Activated CD4-positive, CD25-positive, alpha-beta regulatory T cell treated with anti-CD3 and anti-CD28 coated beads, Interleukin-2, amount 50 U/mL, for 24 hours (primary cell): ENCODE data around the gene UGT2A1.

Source experiments
- ATAC-seq, 2 donors: fragments of 150-1000 bp; cut with Tn5 transposase; one replicate each; pipeline ENCODE4 v1.10.0; 2021; ENCODE audit warnings: mild to moderate bottlenecking in 1 of 2, moderate library complexity in 1 of 2

UGT2A1 gene

DNA sequence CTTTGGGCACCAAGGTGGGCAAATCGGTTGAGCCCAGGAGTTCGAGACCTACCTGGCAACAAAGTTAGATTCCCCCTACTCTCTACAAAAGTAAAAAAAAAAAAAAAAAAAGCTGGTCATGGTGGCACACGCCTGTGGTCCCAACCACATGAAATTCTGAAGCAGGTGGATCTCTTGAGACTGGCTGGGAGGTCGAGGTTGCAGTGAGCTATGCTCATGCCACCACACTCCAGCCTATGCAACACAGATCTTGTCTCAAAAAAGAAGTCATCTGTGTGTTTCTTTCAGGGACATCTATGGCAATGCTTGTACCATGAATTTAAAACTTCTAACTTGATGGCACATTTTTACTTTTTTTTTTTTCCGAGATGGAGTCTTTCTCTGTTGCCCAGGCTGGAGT, 68.9 kb downstream of the UGT2A1 start:
- no peak for ATAC-seq

GRCh38 chr4:69583543-69583942, 69.5 kb downstream of the UGT2A1 start:
- no peak for ATAC-seq

- ATAC-seq = no peak
Measured at GRCh38 chr4:69577245-69577644, 75.8 kb downstream of the UGT2A1 start.

DNA sequence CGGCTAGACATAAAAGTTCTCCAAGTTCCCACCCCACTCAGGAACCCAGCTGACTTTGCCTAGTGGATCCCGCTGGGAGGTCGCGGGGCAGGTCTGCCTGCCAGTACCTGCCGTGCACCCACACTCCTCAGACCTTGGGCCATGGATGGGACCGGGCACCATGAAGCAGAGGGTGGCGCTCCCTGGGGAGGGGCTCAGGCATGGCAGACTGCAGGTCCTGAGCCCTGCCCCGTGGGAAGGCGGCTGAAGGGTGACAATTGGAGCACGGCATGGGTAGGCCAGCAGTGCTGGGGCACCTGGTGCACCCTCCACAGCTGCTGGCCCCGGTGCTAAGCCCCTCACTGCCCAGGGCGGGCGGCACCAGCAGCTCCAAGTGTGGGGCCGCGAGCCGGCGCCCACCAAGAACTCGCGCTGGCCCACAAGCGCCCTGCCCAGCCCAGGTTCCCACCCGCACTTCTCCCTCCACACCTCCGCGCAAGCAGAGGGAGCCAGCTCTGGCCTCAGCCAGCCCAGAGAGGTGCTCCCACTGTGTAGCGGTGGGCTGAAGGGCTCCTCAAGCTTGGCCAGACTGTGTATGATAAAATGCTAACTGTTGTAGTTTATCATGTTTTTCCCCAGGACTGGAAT, 76.7 kb downstream of the UGT2A1 start:
- no peak for ATAC-seq

- no peak for ATAC-seq
Measured at GRCh38 chr4:69568787-69569186, 84.3 kb downstream of the UGT2A1 start.

DNA sequence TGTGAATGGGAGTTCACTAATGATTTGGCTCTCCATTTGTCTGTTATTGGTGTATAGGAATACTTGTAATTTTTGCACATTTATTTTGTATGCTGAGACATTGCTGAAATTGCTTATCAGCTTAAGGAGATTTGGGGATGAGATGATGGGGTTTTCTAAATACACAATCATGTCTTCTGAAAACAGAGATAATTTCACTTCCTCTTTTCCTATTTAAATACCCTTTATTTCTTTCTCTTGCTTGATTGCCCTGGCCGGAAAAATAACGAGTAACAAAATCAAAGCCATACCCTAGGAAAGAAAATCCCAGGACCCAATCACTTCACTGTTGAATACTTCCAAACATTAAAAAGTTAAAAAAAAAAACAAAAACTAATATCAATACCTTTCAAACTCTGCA, 89.6 kb downstream of the UGT2A1 start:
- ATAC-seq = no peak

- no peak for ATAC-seq
Measured at GRCh38 chr4:69549651-69550050, 103.4 kb downstream of the UGT2A1 start.

DNA sequence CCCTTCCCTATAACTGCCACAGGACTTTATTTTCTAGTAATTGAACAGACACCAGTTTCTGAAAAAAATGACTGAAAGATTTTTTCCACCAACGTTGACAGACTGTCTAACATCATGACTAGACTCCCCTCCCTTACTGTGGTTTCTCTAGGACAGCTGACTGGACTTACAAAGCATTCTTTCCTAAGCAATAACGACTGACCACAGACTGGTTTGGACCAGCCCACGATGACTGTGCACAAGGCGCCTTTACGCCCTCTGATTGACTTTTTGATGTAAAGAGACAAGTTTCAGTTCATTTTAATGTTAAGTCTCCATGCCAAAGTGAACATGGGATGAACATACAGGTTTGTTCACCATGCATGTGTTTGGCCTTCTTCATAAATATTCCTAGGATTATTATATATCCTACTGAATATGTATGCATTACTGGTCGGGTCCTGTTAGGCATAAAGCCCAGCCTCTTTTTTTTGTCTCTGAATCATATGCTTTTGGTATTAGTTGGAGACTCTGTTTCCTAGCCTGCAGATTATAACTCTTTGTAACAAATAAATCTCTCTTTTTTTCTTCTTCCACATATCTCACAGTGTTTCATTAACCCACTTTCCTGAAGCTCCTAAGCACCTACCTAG, 106.8 kb downstream of the UGT2A1 start:
- ATAC-seq = no peak
